Measurements from ENCODE around the gene MBIP. TPM values are rescaled to one million over a fixed set of nuclear protein-coding genes. Genes with fewer than 3 reads are reported as not detected.

MBIP gene
- 8.4 and 10.8 TPM in 2 replicates for total RNA-seq

GRCh38 chr14:36320200-36320896, at the start of gene MBIP:
MBIP (minus strand) TSS chr14:36320637; CDS start chr14:36320588, 49 bp downstream.

Other genes starting within 250 kb of the MBIP start
- not detected in 2 replicates for gene PTCSC3, start 143.9 kb downstream of the MBIP start, total RNA-seq
- gene NKX2-1, start 199.6 kb upstream of the MBIP start, total RNA-seq: not detected in 2 replicates